ENCODE measurements around the gene RAB3B. TPM values are rescaled to one million over a fixed set of nuclear protein-coding genes. Genes with fewer than 3 reads are reported as not detected.
"Not testable (repeated sequence)": the region's sequence is repeated elsewhere in the genome, so short reads cannot be mapped to it uniquely, and the experiment has no call there.

Gene RAB3B
- total RNA-seq, 1 donor from 2014 or later: 86.2 TPM

GRCh38 chr1:51973587-51974474 lies 16.7 kb downstream of the RAB3B start:
- Mint-ChIP-seq H3K36me3 (ENCODE audit: insufficient read depth) (peaks cover 42% of the 10 kb centered on the region), H3K4me3 (ENCODE audit: low read depth) (no peak overlapping the region), H3K27ac (peak overlapping the region; percentile 82), H3K27me3 (no peaks in the 10 kb centered on the region), H3K9me3 (ENCODE audit: low read depth) (no peaks in the 10 kb centered on the region), H3K4me1 (ENCODE audit: low read depth) (peaks cover 67% of the 10 kb centered on the region)
- no peak for DNase-seq (ENCODE audit: low spot score, unreplicated experiment)
- TF ChIP-seq CTCF (IDR thresholded peaks at IDR 0.05; ENCODE audit: unreplicated experiment): no peak

- Mint-ChIP-seq H3K36me3 (ENCODE audit: insufficient read depth) (peaks cover 31% of the 10 kb centered on the region), H3K4me1 (ENCODE audit: low read depth) (peaks cover 54% of the 10 kb centered on the region), H3K27ac (peak overlapping the region; percentile 96)
Observed at GRCh38 chr1:51969038-51969705, 21.3 kb downstream of the RAB3B start.

GRCh38 chr1:51968632-51969031 lies 21.9 kb downstream of the RAB3B start:
- TF ChIP-seq CTCF (IDR thresholded peaks at IDR 0.05; ENCODE audit: unreplicated experiment): no peak
- H3K27me3 Mint-ChIP-seq: no peaks in the 10 kb centered on the region
- H3K36me3 Mint-ChIP-seq (ENCODE audit: insufficient read depth): peaks cover 28% of the 10 kb centered on the region
- peak overlapping the region; percentile 82 for H3K27ac Mint-ChIP-seq
- DNase-seq (ENCODE audit: low spot score, unreplicated experiment): no peak
- peaks cover 49% of the 10 kb centered on the region for H3K4me1 Mint-ChIP-seq (ENCODE audit: low read depth)
- H3K4me3 Mint-ChIP-seq (ENCODE audit: low read depth): no peak overlapping the region
- H3K9me3 Mint-ChIP-seq (ENCODE audit: low read depth): peaks cover 3% of the 10 kb centered on the region

More at GRCh38 chr1:51969038-51969705, 21.3 kb downstream of the RAB3B start:
- DNase-seq (ENCODE audit: low spot score, unreplicated experiment): no peak
- no peak for TF ChIP-seq CTCF (IDR thresholded peaks at IDR 0.05; ENCODE audit: unreplicated experiment)
- Mint-ChIP-seq H3K4me3 (ENCODE audit: low read depth) (peak overlapping the region; percentile 40), H3K27me3 (no peaks in the 10 kb centered on the region), H3K9me3 (ENCODE audit: low read depth) (peaks cover 3% of the 10 kb centered on the region)

GRCh38 chr1:51967213-51967791 lies 23.2 kb downstream of the RAB3B start:
- not testable (repeated sequence) for H3K4me3 Mint-ChIP-seq (ENCODE audit: low read depth); H3K9me3 Mint-ChIP-seq (ENCODE audit: low read depth); DNase-seq (ENCODE audit: low spot score, unreplicated experiment); H3K27me3 Mint-ChIP-seq; H3K27ac Mint-ChIP-seq
- peaks cover 22% of the 10 kb centered on the region for H3K36me3 Mint-ChIP-seq (ENCODE audit: insufficient read depth)
- H3K4me1 Mint-ChIP-seq (ENCODE audit: low read depth): peaks cover 41% of the 10 kb centered on the region

GRCh38 chr1:51966559-51966958 lies 23.9 kb downstream of the RAB3B start:
- Mint-ChIP-seq H3K27ac (peak overlapping the region; percentile 88), H3K4me1 (ENCODE audit: low read depth) (peaks cover 39% of the 10 kb centered on the region), H3K36me3 (ENCODE audit: insufficient read depth) (peaks cover 20% of the 10 kb centered on the region), H3K27me3 (no peaks in the 10 kb centered on the region), H3K4me3 (ENCODE audit: low read depth) (no peak overlapping the region), H3K9me3 (ENCODE audit: low read depth) (peaks cover 3% of the 10 kb centered on the region)
- TF ChIP-seq CTCF (IDR thresholded peaks at IDR 0.05; ENCODE audit: unreplicated experiment): no peak
- DNase-seq (ENCODE audit: low spot score, unreplicated experiment): no peak

Measured in progenitor cell of endocrine pancreas (in vitro differentiated cells).